HepG2 (cell line): ENCODE measurements around the gene TRIM43B. TPM values are rescaled to one million over a fixed set of nuclear protein-coding genes. Genes with fewer than 3 reads are reported as not detected.
"Not testable (repeated sequence)": the region's sequence is repeated elsewhere in the genome, so short reads cannot be mapped to it uniquely, and the experiment has no call there.

Experiments
- ATAC-seq: fragments of 200-7000 bp; cut with Tn5 transposase; 3 replicates; pipeline ENCODE4 v1.9.1; 2020; ENCODE audit warnings: mild to moderate bottlenecking, moderate library complexity
- BruUV-seq: library from RNA; stranded (reverse); fragments of 400-500 nt; replicated peaks from 2 replicates; lab custom pipeline; 2021; lab: Mats Ljungman, UMichigan
- CTCF ChIA-PET: fragments of 300-600 bp; formaldehyde crosslinking; extraction: SDS; loops from one replicate; lab custom pipeline; 2021; ENCODE audit warnings: low total read pairs, inconsistent platforms, low intra/inter-chr PET ratio; lab: Yijun Ruan, JAX
- POLR2A ChIA-PET: fragments of 350-600 bp; sonication (Branson Sonifier 250); formaldehyde crosslinking; loops from one replicate; lab custom pipeline; 2020; ENCODE audit warnings: antibody characterized with exemption, inconsistent platforms; lab: Yijun Ruan, JAX
- DNase-seq: peaks from one replicate; pipeline ENCODE4 v3.0.0-alpha.2; 2015; ENCODE audit warnings: low spot score
- FAIRE-seq: peaks from 3 replicates; lab custom pipeline; 2011; peaks lifted over from hg19 to GRCh38; lab: Jason Lieb, UNC
- H2AFZ ChIP-seq: one replicate; pipeline ENCODE4 v1.6.1; 2011; ENCODE audit warnings: low read length, inconsistent platforms
- H3K27ac ChIP-seq: fragments of 300-600 bp; 3 replicates; pipeline ENCODE4 v1.8.0; 2011; ENCODE audit warnings: mixed run types, mild to moderate bottlenecking, mixed read lengths, low read length, inconsistent platforms; ENCODE audit not compliant: insufficient read depth; ENCODE audit errors: extremely low read length
- H3K27me3 ChIP-seq, 2 experiments: fragments of 200-600 bp in 1 of 2; 2 replicates in 1 of 2; 3 replicates in 1 of 2; pipeline versions ENCODE4 v1.6.0 to v1.8.0; 2011; ENCODE audit warnings: low read length in 2 of 2, mild to moderate bottlenecking in 2 of 2, moderate library complexity in 2 of 2, inconsistent platforms in 1 of 2; ENCODE audit not compliant: insufficient read depth in 2 of 2, control insufficient read depth in 1 of 2
- H3K36me3 ChIP-seq, 2 experiments: fragments of 200-600 bp in 1 of 2; replicated peaks in 1 of 2; 2 replicates in 1 of 2; 3 replicates in 1 of 2; pipeline versions ENCODE4 v1.5.1 to v1.8.0; 2011; ENCODE audit warnings: low read length in 2 of 2, inconsistent platforms in 1 of 2; ENCODE audit not compliant: insufficient read depth in 2 of 2, control insufficient read depth in 1 of 2
- H3K4me1 ChIP-seq: 2 replicates; pipeline ENCODE4 v1.5.1; 2012; ENCODE audit warnings: low read length, inconsistent platforms; ENCODE audit not compliant: insufficient read depth
- H3K4me2 ChIP-seq: 2 replicates; pipeline ENCODE4 v1.6.0; 2011; ENCODE audit warnings: low read depth, low read length, inconsistent platforms
- H3K4me3 ChIP-seq, 3 experiments: fragments of 200-600 bp in 1 of 3; sonication (generic), shearing (Covaris generic) in 1 of 3; replicated peaks in 1 of 3; 2 replicates each; pipeline ENCODE4 v1.5.1; 2011 to 2016; ENCODE audit warnings: low read length in 3 of 3, inconsistent platforms in 2 of 3, low read depth in 2 of 3, mild to moderate bottlenecking in 2 of 3, control low read depth in 1 of 3, mixed read lengths in 1 of 3; ENCODE audit not compliant: insufficient read depth in 1 of 3
- H3K79me2 ChIP-seq: one replicate; pipeline ENCODE4 v1.6.1; 2011; ENCODE audit warnings: low read length, inconsistent platforms; ENCODE audit not compliant: insufficient read depth
- H3K9ac ChIP-seq: 2 replicates; pipeline ENCODE4 v1.6.0; 2011; ENCODE audit warnings: mild to moderate bottlenecking, low read depth, low read length, inconsistent platforms; ENCODE audit not compliant: insufficient read depth
- H3K9me3 ChIP-seq: 2 replicates; pipeline ENCODE4 v1.5.1; 2012; ENCODE audit warnings: mild to moderate bottlenecking, low read length
- H4K20me1 ChIP-seq: 2 replicates; pipeline ENCODE4 v1.6.0; 2011; ENCODE audit warnings: inconsistent platforms, mild to moderate bottlenecking, low read length, moderate library complexity; ENCODE audit not compliant: insufficient read depth
- AKNA ChIP-seq: sonication (generic); formaldehyde crosslinking; IDR thresholded peaks from 2 replicates; pipeline ENCODE4 v1.4.0; 2020; ENCODE audit warnings: missing genetic modification reagents, borderline replicate concordance
- FOXP1 ChIP-seq, 2 experiments: fragments of 450-650 bp in 1 of 2; IDR thresholded peaks; 2 replicates each; pipeline ENCODE4 v1.6.1; 2017 to 2018; ENCODE audit warnings: antibody characterized with exemption in 1 of 2
- HHEX ChIP-seq: IDR thresholded peaks from 2 replicates; pipeline ENCODE4 v1.6.1; 2016; ENCODE audit warnings: control low read depth
- NFYC ChIP-seq: IDR thresholded peaks from 2 replicates; pipeline ENCODE4 v1.6.1; 2016; ENCODE audit warnings: missing genetic modification reagents, missing compliant biosample characterization
- SRF ChIP-seq: IDR thresholded peaks from 2 replicates; pipeline ENCODE4 v1.6.1; 2011; ENCODE audit warnings: mild to moderate bottlenecking, low read depth, low read length, moderate library complexity
- TOE1 ChIP-seq: sonication (generic); formaldehyde crosslinking; IDR thresholded peaks from 2 replicates; pipeline ENCODE4 v1.4.0; 2020; ENCODE audit warnings: mild to moderate bottlenecking, missing genetic modification reagents
- ZC3H13 ChIP-seq: sonication (generic); formaldehyde crosslinking; IDR thresholded peaks from 2 replicates; pipeline ENCODE4 v1.8.1; 2023; ENCODE audit warnings: mild to moderate bottlenecking, missing genetic modification reagents, moderate library complexity
- ZNF138 ChIP-seq: sonication (generic); formaldehyde crosslinking; IDR thresholded peaks from 2 replicates; pipeline ENCODE4 v1.5.0; 2020; ENCODE audit warnings: mild to moderate bottlenecking, low read depth, missing genetic modification reagents
- WGBS: methylation state at CpG from one replicate; pipeline ENCODE4 v1.1.6; 2017; ENCODE audit warnings: low lambda C conversion rate; 5-methylcytosine and 5-hydroxymethylcytosine counted together
- in situ Hi-C: cut with HindIII; loops from 2 replicates; pipeline ENCODE4 v1.10.0; 2017; ENCODE audit warnings: low pct_unique_long_range_greater_than_20kb; ENCODE audit not compliant: extremely low pct_ligation_motif_present
- intact Hi-C: fragments of 100-400 bp; cut with micrococcal nuclease; formaldehyde crosslinking; loops from one replicate; pipeline ENCODE4 v1.10.0; 2022; ENCODE audit not compliant: unreplicated experiment
- polyA plus RNA-seq, 8 experiments: library from polyadenylated mRNA; depleted of rRNA in 3 of 8; stranded (reverse) in 7 of 8; unstranded in 1 of 8; fragments of >200 nt; fragmentation: Illumina TruSeq in 4 of 8; extraction: Trizol in 4 of 8; gene quantifications; 2 replicates each; pipeline versions ENCODE4 v1.2.1 to v1.2.3, GENCODE V29; 2011 to 2016; ENCODE audit warnings: low read depth in 4 of 8, missing spikeins in 1 of 8, mixed read lengths in 1 of 8; ENCODE audit not compliant: insufficient read depth in 1 of 8
- total RNA-seq, 5 experiments: library from RNA; depleted of rRNA; stranded (reverse); fragments of >200 nt; fragmentation: Illumina TruSeq; extraction: Trizol; gene quantifications; 2 replicates each; pipeline ENCODE4 v1.2.3, GENCODE V29; 2016; ENCODE audit warnings: low read depth in 1 of 5

TRIM43B gene
- total and polyA plus RNA-seq, 2 of the 13 experiments (the other 11 are each of a cell fraction or from before 2014, with no cell fraction given): not detected

DNA sequence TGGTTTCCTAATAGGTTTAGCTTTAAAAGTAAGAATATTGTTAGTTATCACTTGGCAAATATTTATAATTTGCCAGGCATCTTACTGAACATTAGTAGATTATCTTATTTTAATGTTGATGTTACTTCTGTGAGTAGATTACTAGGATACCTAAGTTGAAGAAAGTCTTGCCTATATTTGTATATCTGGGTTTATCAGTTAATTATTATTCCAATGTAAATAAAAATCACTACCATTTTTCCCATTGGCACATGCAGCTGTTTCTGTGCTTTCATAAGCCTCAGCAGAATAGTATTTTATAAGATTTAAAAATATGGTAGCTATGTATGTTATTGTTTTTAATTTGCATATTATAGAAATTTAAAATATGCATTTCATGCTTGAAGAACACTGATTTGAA, 16.3 kb upstream of the TRIM43B start:
- no peak for DNase-seq
- BruUV-seq: no TSS peak
- Histone ChIP-seq H3K9me3 (no peaks in the 10 kb centered on the region), H3K4me2 (no peak overlapping the region), H3K27ac (no peak overlapping the region), H3K27me3 (peaks cover 0 to 4% of the 10 kb centered on the region in 2 experiments; a peak in 1 of 5 replicates), H3K4me1 (no peaks in the 10 kb centered on the region), H4K20me1 (no peaks in the 10 kb centered on the region), H2AFZ (no peak overlapping the region), H3K4me3 (no peak overlapping the region), H3K9ac (no peak overlapping the region), H3K36me3 (no peaks in the 10 kb centered on the region), H3K79me2 (no peaks in the 10 kb centered on the region)
- FAIRE-seq: no peak
- ChIA-PET CTCF (no interaction called here), POLR2A (no interaction called here)
- no peak for TF ChIP-seq ZNF138 (CRISPR knock-in tag)
- no peak for TF ChIP-seq ZC3H13 (CRISPR knock-in tag)
- no peak for TF ChIP-seq HHEX
- no peak for TF ChIP-seq FOXP1 (IDR thresholded peaks at IDR 0.05)
- TF ChIP-seq FOXP1 (CRISPR knock-in tag; IDR thresholded peaks at IDR 0.05): no peak
- TF ChIP-seq AKNA (CRISPR knock-in tag): no peak
- no peak for TF ChIP-seq NFYC
- no peak for TF ChIP-seq SRF
- TF ChIP-seq TOE1 (CRISPR knock-in tag): no peak
- in situ Hi-C loops: no loop called here
- intact Hi-C loops: no loop called here
- ATAC-seq: no peak

DNA sequence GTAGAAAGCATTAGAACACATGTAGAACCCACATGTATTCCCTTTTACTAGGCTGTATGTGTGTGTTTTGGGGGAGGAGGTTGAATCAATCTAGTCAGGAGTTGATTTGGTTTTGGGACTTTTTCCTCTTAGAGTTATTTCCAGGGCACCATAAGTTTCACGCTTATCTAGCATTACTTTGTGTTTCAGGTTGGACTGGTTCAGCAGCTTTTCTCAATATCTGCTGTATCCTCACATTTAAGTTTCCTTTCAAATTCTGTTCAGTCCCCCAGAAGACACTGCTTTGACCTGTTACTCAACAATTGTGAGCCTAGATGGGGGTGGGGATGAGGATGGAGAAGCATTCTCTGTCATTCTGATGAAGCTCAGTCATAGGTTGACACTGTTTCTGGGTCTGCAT, 7.5 kb upstream of the TRIM43B start:
- H3K4me2 ChIP-seq: not testable (repeated sequence)

DNA sequence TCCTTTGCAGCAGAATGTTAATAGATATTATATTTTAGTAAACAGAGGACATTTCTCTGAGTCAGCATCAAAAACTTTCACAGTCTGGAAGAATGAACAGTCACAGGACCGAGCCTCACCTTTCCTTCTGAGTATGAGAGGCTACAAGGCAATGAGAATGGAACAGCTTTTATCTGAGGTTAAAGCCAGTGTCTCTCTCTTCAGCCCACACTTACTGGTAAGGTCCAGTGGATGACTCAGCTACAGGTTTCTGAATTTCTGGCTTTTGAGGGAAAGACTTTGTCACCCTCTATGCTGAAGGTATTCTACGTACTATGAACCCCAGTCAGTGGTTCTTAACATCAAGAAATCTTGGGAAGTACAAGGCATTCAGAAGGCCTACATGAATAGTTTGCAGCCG, 9.5 kb downstream of the TRIM43B start:
- FAIRE-seq, H3K9me3 ChIP-seq, H3K27me3 ChIP-seq, H2AFZ ChIP-seq, H3K4me2 ChIP-seq, H3K4me3 ChIP-seq, BruUV-seq, DNase-seq, H4K20me1 ChIP-seq, ATAC-seq, H3K36me3 ChIP-seq, intact Hi-C loops, H3K27ac ChIP-seq, H3K9ac ChIP-seq, H3K4me1 ChIP-seq, POLR2A ChIA-PET, H3K79me2 ChIP-seq, in situ Hi-C loops, CTCF ChIA-PET: not testable (repeated sequence)
- WGBS: no CpG with 5 or more reads among the region's 3 CpGs

More for the DNA sequence above, 7.5 kb upstream of the TRIM43B start:
- H3K27ac ChIP-seq, CTCF ChIA-PET, H4K20me1 ChIP-seq, ATAC-seq, in situ Hi-C loops, H3K9me3 ChIP-seq, H3K27me3 ChIP-seq, H2AFZ ChIP-seq, H3K4me3 ChIP-seq, H3K9ac ChIP-seq, H3K79me2 ChIP-seq, H3K36me3 ChIP-seq, DNase-seq, intact Hi-C loops, POLR2A ChIA-PET, BruUV-seq, FAIRE-seq, H3K4me1 ChIP-seq: not testable (repeated sequence)
- whole genome bisulfite sequencing: 0% methylated on average over 1 of the region's 1 CpG
